ENCODE results near the gene GRIN3A.

- no peak for TF ChIP-seq CTCF (IDR thresholded peaks at IDR 0.05)
- TF ChIP-seq POLR2A (IDR thresholded peaks at IDR 0.05) = no peak
These were observed 112.2 kb downstream of the GRIN3A start for GRCh38 chr9:101626295-101626694.

Measured in heart left ventricle (tissue), 13 donors.